Aorta (tissue), 5 donors: ENCODE measurements around the gene PAPOLB. TPM values are rescaled to one million over a fixed set of nuclear protein-coding genes. Genes with fewer than 3 reads are reported as not detected.

ENCODE experiments used
- ATAC-seq: fragments of 200-7000 bp; cut with Tn5 transposase; one replicate; pipeline ENCODE4 v1.9.1; 2022; ENCODE audit warnings: moderate library complexity; ENCODE audit not compliant: low FRiP score
- DNase-seq, 2 donors: peaks; one replicate each; pipeline ENCODE4 v3.0.0-alpha.2; 2020
- H3K27ac ChIP-seq, 2 donors: one replicate each; pipeline ENCODE4 v1.5.1; 2013; ENCODE audit warnings: low read length in 2 of 2, mild to moderate bottlenecking in 2 of 2, moderate library complexity in 2 of 2, control low read depth in 1 of 2, inconsistent platforms in 1 of 2, low read depth in 1 of 2
- H3K27me3 ChIP-seq, 2 donors: one replicate each; pipeline ENCODE4 v1.6.1; 2013; ENCODE audit warnings: control low read depth in 1 of 2, low read length in 1 of 2, mild to moderate bottlenecking in 1 of 2, moderate library complexity in 1 of 2; ENCODE audit not compliant: insufficient read depth in 2 of 2, control insufficient read depth in 1 of 2
- H3K36me3 ChIP-seq, 2 donors: one replicate each; pipeline ENCODE4 v1.6.1; 2013; ENCODE audit warnings: control low read depth in 1 of 2, low read length in 1 of 2, mild to moderate bottlenecking in 1 of 2; ENCODE audit not compliant: insufficient read depth in 2 of 2, control insufficient read depth in 1 of 2
- H3K4me1 ChIP-seq, 2 donors: one replicate each; pipeline ENCODE4 v1.6.1; 2013; ENCODE audit warnings: low read length in 2 of 2, control low read depth in 1 of 2, mild to moderate bottlenecking in 1 of 2, moderate library complexity in 1 of 2; ENCODE audit not compliant: insufficient read depth in 2 of 2, control insufficient read depth in 1 of 2
- H3K4me3 ChIP-seq, 2 donors: one replicate each; pipeline ENCODE4 v1.5.1; 2013; ENCODE audit warnings: low read length in 2 of 2, control low read depth in 1 of 2, mild to moderate bottlenecking in 1 of 2
- H3K9me3 ChIP-seq: one replicate; pipeline ENCODE4 v1.6.1; 2013; ENCODE audit warnings: mild to moderate bottlenecking, low read length; ENCODE audit not compliant: control insufficient read depth
- WGBS, 2 donors: extraction: QIAGEN DNeasy Blood & Tissue Kit; methylation state at CpG; one replicate each; pipeline ENCODE4 v1.1.7; 2013; 5-methylcytosine and 5-hydroxymethylcytosine counted together
- intact Hi-C, 2 donors: fragments of 100-400 bp; cut with DNase I; formaldehyde crosslinking; loops; one replicate each; pipeline versions ENCODE4 v1.14.2 to v1.15.0; 2022
- polyA plus RNA-seq, 2 donors: library from polyadenylated mRNA; stranded (reverse); fragments of 200-250 nt; gene quantifications; one replicate each; pipeline ENCODE4 v1.2.3, GENCODE V29; 2013
- total RNA-seq, 2 donors: library from RNA; stranded (reverse); fragmentation: NEBNext Ultra II Directional; extraction: Animal tissue kit (Norgen Biotek cat#: 25700); gene quantifications; one replicate each; pipeline ENCODE4 v1.2.1, GENCODE V29; 2021
- donor health status: healthy with polysubstance abuse.
- donor health status: Bipolar disorder and iron deficiency.
- donor health status: DM: no; HTN: no; CAD: no.
- donor health status: DM: no; HTN: no; CAD: no.
- donor health status: DM: yes; HTN: yes; CAD: no.

PAPOLB gene
- total and polyA plus RNA-seq, 4 donors: 0.25 to 0.54 (median 0.26) TPM; not detected in 1

DNA sequence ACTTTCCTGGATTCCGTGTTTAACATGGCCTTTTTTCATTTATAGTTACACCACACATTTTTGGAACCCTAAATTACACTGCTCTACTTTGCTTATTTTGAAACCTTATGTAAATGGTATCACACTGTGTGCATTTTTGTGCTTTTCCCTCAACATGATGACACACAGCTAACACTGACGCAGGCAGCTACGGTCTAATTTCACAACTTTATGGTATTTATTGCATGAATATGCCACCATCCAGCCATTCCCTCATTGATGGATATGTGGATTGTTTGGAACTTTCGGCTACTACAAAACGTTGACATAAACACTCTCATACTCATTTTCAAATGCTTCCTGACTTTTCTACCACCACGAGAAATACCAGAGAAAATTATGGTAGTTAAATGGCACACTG lies 6.9 kb downstream of the PAPOLB start:
- intact Hi-C loops: no loop called here
- 81 to 86% methylated on average over 6 of the region's 6 CpGs for WGBS, 2 donors
- no peak for ATAC-seq
- H3K27me3 ChIP-seq: no peaks in the 10 kb centered on the region
- no peaks in the 10 kb centered on the region for H3K4me1 ChIP-seq
- H3K9me3 ChIP-seq: peaks cover 6% of the 10 kb centered on the region
- H3K27ac ChIP-seq: no peak overlapping the region
- H3K36me3 ChIP-seq: no peaks in the 10 kb centered on the region
- H3K4me3 ChIP-seq: no peak overlapping the region
- DNase-seq: no peak

- Histone ChIP-seq H3K9me3 (peaks cover 6% of the 10 kb centered on the region), H3K27me3 (no peaks in the 10 kb centered on the region), H3K4me1 (no peaks in the 10 kb centered on the region), H3K27ac (no peak overlapping the region), H3K36me3 (no peaks in the 10 kb centered on the region), H3K4me3 (no peak overlapping the region)
- intact Hi-C loops: no loop called here
- no peak for DNase-seq
- 81 to 84% methylated on average over 6 of the region's 6 CpGs for WGBS, 2 donors
- ATAC-seq: no peak
These were observed 10.1 kb downstream of the PAPOLB start for GRCh38 chr7:4851459-4852422.

GRCh38 chr7:4850262-4850795 lies 11.5 kb downstream of the PAPOLB start:
- Histone ChIP-seq H3K9me3 (peaks cover 6% of the 10 kb centered on the region), H3K4me1 (no peaks in the 10 kb centered on the region), H3K27ac (no peak overlapping the region), H3K36me3 (no peaks in the 10 kb centered on the region), H3K4me3 (no peak overlapping the region), H3K27me3 (no peaks in the 10 kb centered on the region)
- no peak for ATAC-seq
- intact Hi-C loops: no loop called here
- DNase-seq: no peak
- 89 to 90% methylated on average over 8 of the region's 8 CpGs for WGBS, 2 donors

GRCh38 chr7:4849390-4849789 lies 12.4 kb downstream of the PAPOLB start:
- Histone ChIP-seq H3K9me3 (peaks cover 6% of the 10 kb centered on the region), H3K27me3 (no peaks in the 10 kb centered on the region), H3K27ac (no peak overlapping the region), H3K4me3 (no peak overlapping the region), H3K4me1 (no peaks in the 10 kb centered on the region), H3K36me3 (no peaks in the 10 kb centered on the region)
- 46 to 50% methylated on average over 4 of the region's 4 CpGs for WGBS, 2 donors
- DNase-seq (no peak), ATAC-seq (no peak)
- intact Hi-C loops: no loop called here

DNA sequence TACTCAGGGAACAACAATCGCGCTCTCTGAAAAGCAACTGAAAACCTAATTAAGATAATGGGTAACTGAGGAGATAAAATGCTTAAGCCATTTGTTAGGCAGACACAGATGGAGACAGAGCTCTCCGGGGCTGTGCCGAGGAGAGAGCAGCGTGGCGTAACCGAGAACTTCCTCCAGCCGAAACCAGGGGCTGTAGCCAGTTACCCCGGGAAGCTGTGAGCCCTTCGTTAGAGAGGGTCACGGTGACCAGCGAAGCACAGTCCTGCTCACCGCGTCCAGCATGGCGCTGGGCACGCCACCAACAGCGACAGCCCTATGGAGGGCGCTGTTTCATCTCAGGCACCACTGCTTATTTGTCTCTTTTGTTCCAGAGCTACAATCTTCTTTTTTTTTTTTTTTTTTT lies 16.1 kb downstream of the PAPOLB start:
- H3K27ac ChIP-seq: no peak overlapping the region
- ATAC-seq (peak; percentile 55), DNase-seq (no peak)
- no peak overlapping the region for H3K4me3 ChIP-seq
- peaks cover 3% of the 10 kb centered on the region for H3K9me3 ChIP-seq
- H3K36me3 ChIP-seq: no peaks in the 10 kb centered on the region
- H3K27me3 ChIP-seq: no peaks in the 10 kb centered on the region
- intact Hi-C loops: no loop called here
- H3K4me1 ChIP-seq: no peaks in the 10 kb centered on the region
- WGBS, 2 donors: 45 to 47% methylated on average over 18 of the region's 18 CpGs

- H3K27ac ChIP-seq: no peak overlapping the region
- ATAC-seq (no peak), DNase-seq (no peak)
- H3K27me3 ChIP-seq: no peaks in the 10 kb centered on the region
- no peaks in the 10 kb centered on the region for H3K36me3 ChIP-seq
- intact Hi-C loops: no loop called here
- H3K4me3 ChIP-seq: no peak overlapping the region
- 59% methylated on average over 22 of the region's 22 CpGs for WGBS, 2 donors
- no peaks in the 10 kb centered on the region for H3K9me3 ChIP-seq
- H3K4me1 ChIP-seq: no peaks in the 10 kb centered on the region
These were observed 19.3 kb downstream of the PAPOLB start for GRCh38 chr7:4842319-4843064.

GRCh38 chr7:4841836-4842235 lies 20.0 kb downstream of the PAPOLB start:
- DNase-seq: no peak
- 93 to 94% methylated on average over 13 of the region's 13 CpGs for WGBS, 2 donors
- ATAC-seq: no peak
- intact Hi-C loops: no loop called here
- H3K27ac ChIP-seq: no peak overlapping the region
- H3K27me3 ChIP-seq: no peaks in the 10 kb centered on the region
- H3K36me3 ChIP-seq: no peaks in the 10 kb centered on the region
- no peaks in the 10 kb centered on the region for H3K9me3 ChIP-seq
- no peaks in the 10 kb centered on the region for H3K4me1 ChIP-seq
- H3K4me3 ChIP-seq: no peak overlapping the region

- Histone ChIP-seq H3K36me3 (no peaks in the 10 kb centered on the region), H3K9me3 (no peaks in the 10 kb centered on the region), H3K4me1 (no peaks in the 10 kb centered on the region), H3K4me3 (no peak overlapping the region), H3K27ac (no peak overlapping the region), H3K27me3 (no peaks in the 10 kb centered on the region)
- intact Hi-C loops: no loop called here
- DNase-seq (no peak), ATAC-seq (no peak)
- WGBS, 2 donors: 95 to 97% methylated on average over 17 of the region's 17 CpGs
These were observed 20.6 kb downstream of the PAPOLB start for GRCh38 chr7:4841007-4841784.
